Measurements from ENCODE around the gene SLC35B2. TPM values are rescaled to one million over a fixed set of nuclear protein-coding genes. Genes with fewer than 3 reads are reported as not detected.

The SLC35B2 gene
- total RNA-seq, 2 experiments from 2014 or later, result 13.9 to 16.5 TPM

DNA sequence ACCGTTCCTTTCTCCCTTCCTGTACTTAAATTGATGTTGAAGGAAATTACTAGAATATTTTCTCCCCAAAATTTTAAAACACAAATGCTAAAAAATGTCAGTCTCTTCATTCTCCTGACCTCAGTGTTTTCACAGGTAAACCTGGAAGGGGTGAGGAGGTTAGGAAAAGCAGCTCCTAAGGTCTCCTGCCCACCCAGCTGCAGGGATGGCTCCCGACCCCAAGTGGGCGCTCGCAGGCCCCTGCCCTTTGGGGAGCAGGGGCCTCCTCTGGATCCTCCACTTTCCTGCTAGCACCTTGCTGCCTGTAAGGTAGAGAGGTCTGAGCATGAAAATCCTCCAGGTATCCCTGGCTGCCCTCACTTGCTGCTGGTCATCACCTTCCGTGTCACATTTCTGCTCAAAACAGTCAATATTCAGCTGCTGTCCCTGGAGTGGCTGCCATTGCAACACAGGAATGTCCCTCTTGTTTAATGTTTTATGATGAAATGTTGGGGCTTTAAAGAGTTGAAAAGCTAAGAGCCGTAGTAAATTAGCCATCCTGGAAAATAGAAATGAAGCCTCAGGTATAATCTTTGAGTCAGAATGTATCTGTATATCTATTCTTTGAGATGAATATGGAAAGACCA is 21.3 kb downstream of the SLC35B2 start:
- no peak for TF ChIP-seq EZH2phosphoT487 (IDR thresholded peaks at IDR 0.05; ENCODE audit: borderline replicate concordance, low read depth, low read length)
- no peak for TF ChIP-seq CTCF (conservative IDR thresholded peaks at IDR 0.05; ENCODE audit: low read length)
- H3K36me3 ChIP-seq (ENCODE audit: insufficient read depth, low read length), result peaks cover 49% of the 10 kb centered on the region
- ChIA-PET POLR2A (interaction anchor here (2.8 kb wide), 1 partner anchor 11 kb away, joined by 15 read pairs; the partner anchor contains the start of gene SLC29A1), CTCF (ENCODE audit: unreplicated experiment) (interaction anchor here (1.8 to 2.6 kb wide), 2 partner anchors 10 to 11 kb away, joined by 10 to 15 read pairs; partner anchors contain the start of gene SLC29A1)
- H3K4me1 ChIP-seq (ENCODE audit: insufficient read depth, low read length, poor library complexity, severe bottlenecking), result peaks cover 24% of the 10 kb centered on the region
- H3K79me2 ChIP-seq (ENCODE audit: insufficient read depth, low read depth, low read length), result no peaks in the 10 kb centered on the region
- no peaks in the 10 kb centered on the region for H3K9me2 ChIP-seq (ENCODE audit: insufficient read depth, low read length)
- H2AFZ ChIP-seq (ENCODE audit: low read length), result no peak overlapping the region
- no TSS peak for BruUV-seq (replicated peaks)
- intact Hi-C loops (cut with micrococcal nuclease; ENCODE audit: unreplicated experiment), result loop anchor here (2.0 kb wide), 1 partner anchor 15 kb away; no protein-coding TSS in a partner anchor
- no peak overlapping the region for H3K4me2 ChIP-seq (ENCODE audit: low read length)
- H3K27ac ChIP-seq (ENCODE audit: low read depth, low read length, poor library complexity, severe bottlenecking), result no peak overlapping the region
- H4K20me1 ChIP-seq (ENCODE audit: insufficient read depth, low read length), result no peaks in the 10 kb centered on the region
- no peaks in the 10 kb centered on the region for H3K9me3 ChIP-seq (ENCODE audit: low read length)
- no peak for DNase-seq (ENCODE audit: low spot score)
- no peak overlapping the region for H3K4me3 ChIP-seq (ENCODE audit: low read depth, low read length, poor library complexity, severe bottlenecking)

- H3K79me2 ChIP-seq (ENCODE audit: insufficient read depth, low read depth, low read length), result no peaks in the 10 kb centered on the region
- H3K9me2 ChIP-seq (ENCODE audit: insufficient read depth, low read length), result no peaks in the 10 kb centered on the region
- ChIA-PET CTCF (ENCODE audit: unreplicated experiment) (interaction anchor here (1.2 to 2.6 kb wide), 3 partner anchors 11 to 28 kb away, joined by 3 to 15 read pairs (median 10); partner anchors contain the start of gene SLC29A1), POLR2A (interaction anchor here (0.6 to 2.8 kb wide), 2 partner anchors 11 to 126 kb away, joined by 4 to 15 read pairs; partner anchors contain the start of gene SLC29A1)
- no TSS peak for BruUV-seq (replicated peaks)
- no peak overlapping the region for H3K27ac ChIP-seq (ENCODE audit: low read depth, low read length, poor library complexity, severe bottlenecking)
- H3K36me3 ChIP-seq (ENCODE audit: insufficient read depth, low read length), result peaks cover 56% of the 10 kb centered on the region
- H3K9me3 ChIP-seq (ENCODE audit: low read length), result no peaks in the 10 kb centered on the region
- no peak overlapping the region for H3K4me3 ChIP-seq (ENCODE audit: low read depth, low read length, poor library complexity, severe bottlenecking)
- peaks cover 24% of the 10 kb centered on the region for H3K4me1 ChIP-seq (ENCODE audit: insufficient read depth, low read length, poor library complexity, severe bottlenecking)
- intact Hi-C loops (cut with micrococcal nuclease; ENCODE audit: unreplicated experiment), result loop anchor here (2.0 kb wide), 1 partner anchor 14 kb away; no protein-coding TSS in a partner anchor
- no peak overlapping the region for H2AFZ ChIP-seq (ENCODE audit: low read length)
- TF ChIP-seq CTCF (conservative IDR thresholded peaks at IDR 0.05; ENCODE audit: low read length) (no peak), EZH2phosphoT487 (IDR thresholded peaks at IDR 0.05; ENCODE audit: borderline replicate concordance, low read depth, low read length) (no peak)
- DNase-seq (ENCODE audit: low spot score), result no peak
- H4K20me1 ChIP-seq (ENCODE audit: insufficient read depth, low read length), result no peaks in the 10 kb centered on the region
- H3K4me2 ChIP-seq (ENCODE audit: low read length), result no peak overlapping the region
Observed at GRCh38 chr6:44235269-44235668, 22.1 kb downstream of the SLC35B2 start.

All from OCI-LY7 (cell line).